HEK293 (cell line): ENCODE data around the gene INSYN1.

Experiments
- CTCF ChIA-PET: fragments of 350-600 bp; formaldehyde crosslinking; extraction: SDS; loops from one replicate; lab custom pipeline; 2021; ENCODE audit warnings: antibody characterized with exemption; lab: Yijun Ruan, JAX
- POLR2A ChIA-PET: fragments of 300-600 bp; formaldehyde crosslinking; extraction: SDS; loops from one replicate; lab custom pipeline; 2020; ENCODE audit warnings: antibody characterized with exemption, inconsistent platforms; lab: Yijun Ruan, JAX
- H3K27ac ChIP-seq: fragments of 200-500 bp; sonication (Bioruptor generic); 2 replicates; pipeline ENCODE4 v1.5.1; 2014; ENCODE audit warnings: low read depth, low read length, control low read depth, inconsistent platforms; ENCODE audit errors: extremely low read depth
- H3K36me3 ChIP-seq, 2 experiments: fragments of 200-500 bp in 1 of 2; sonication (Bioruptor generic) in 1 of 2; 1 replicate in 1 of 2; 2 replicates in 1 of 2; pipeline ENCODE4 v1.5.1; 2014 to 2017; ENCODE audit warnings: inconsistent platforms in 2 of 2, low read length in 2 of 2; ENCODE audit not compliant: control insufficient read depth in 2 of 2, insufficient read depth in 1 of 2
- H3K4me1 ChIP-seq: fragments of 200-500 bp; sonication (Bioruptor generic); 2 replicates; pipeline ENCODE4 v1.5.1; 2014; ENCODE audit warnings: mild to moderate bottlenecking, low read length, inconsistent platforms; ENCODE audit not compliant: control insufficient read depth, insufficient read depth
- H3K4me3 ChIP-seq: 2 replicates; pipeline ENCODE4 v1.5.1; 2011; ENCODE audit warnings: low read depth, mild to moderate bottlenecking, control low read depth, low read length, moderate library complexity
- H3K9me3 ChIP-seq: fragments of 200-500 bp; sonication (Bioruptor generic); 2 replicates; pipeline ENCODE4 v1.5.1; 2014; ENCODE audit warnings: low read depth, low read length, inconsistent platforms; ENCODE audit not compliant: control insufficient read depth, insufficient read depth
- AEBP2 ChIP-seq: fragments of 450-650 bp; formaldehyde crosslinking; IDR thresholded peaks from 2 replicates; pipeline ENCODE4 v1.5.1; 2016; ENCODE audit warnings: missing biosample characterization, missing genetic modification characterization, borderline replicate concordance
- ATF2 ChIP-seq: fragments of 450-650 bp; formaldehyde crosslinking; IDR thresholded peaks from 2 replicates; pipeline ENCODE4 v1.5.1; 2016; ENCODE audit warnings: missing biosample characterization, missing genetic modification characterization, low read depth
- EGR2 ChIP-seq: fragments of 450-650 bp; formaldehyde crosslinking; IDR thresholded peaks from 2 replicates; pipeline ENCODE4 v1.5.1; 2016; ENCODE audit warnings: low read depth, missing biosample characterization, missing genetic modification characterization
- GLIS2 ChIP-seq: fragments of 450-650 bp; formaldehyde crosslinking; IDR thresholded peaks from 2 replicates; pipeline ENCODE4 v1.5.1; 2016; ENCODE audit warnings: missing biosample characterization, missing genetic modification characterization
- HIC1 ChIP-seq: fragments of 450-650 bp; formaldehyde crosslinking; IDR thresholded peaks from 2 replicates; pipeline ENCODE4 v1.5.1; 2016; ENCODE audit warnings: missing biosample characterization, missing genetic modification characterization
- KLF1 ChIP-seq: fragments of 450-650 bp; formaldehyde crosslinking; IDR thresholded peaks from 2 replicates; pipeline ENCODE4 v1.5.1; 2016; ENCODE audit warnings: missing biosample characterization, missing genetic modification characterization
- KLF17 ChIP-seq: fragments of 450-650 bp; formaldehyde crosslinking; IDR thresholded peaks from 2 replicates; pipeline ENCODE4 v1.5.1; 2016; ENCODE audit warnings: missing biosample characterization, missing genetic modification characterization
- PRDM1 ChIP-seq: fragments of 450-650 bp; formaldehyde crosslinking; IDR thresholded peaks from 2 replicates; pipeline ENCODE4; 2016; ENCODE audit warnings: missing biosample characterization, missing genetic modification characterization
- REPIN1 ChIP-seq: fragments of 450-650 bp; formaldehyde crosslinking; IDR thresholded peaks from 2 replicates; pipeline ENCODE4 v1.5.1; 2017; ENCODE audit warnings: missing biosample characterization, missing genetic modification characterization, low read depth
- ZBTB20 ChIP-seq: fragments of 450-650 bp; formaldehyde crosslinking; IDR thresholded peaks from 2 replicates; pipeline ENCODE4 v1.5.1; 2016; ENCODE audit warnings: missing biosample characterization, missing genetic modification characterization
- ZFHX2 ChIP-seq: fragments of 450-650 bp; formaldehyde crosslinking; conservative IDR thresholded peaks from 2 replicates; pipeline ENCODE4 v1.5.1; 2016; ENCODE audit warnings: missing biosample characterization, missing genetic modification characterization
- ZFP37 ChIP-seq: fragments of 450-650 bp; formaldehyde crosslinking; IDR thresholded peaks from 2 replicates; pipeline ENCODE4 v1.5.1; 2016; ENCODE audit warnings: missing biosample characterization, missing genetic modification characterization
- ZNF112 ChIP-seq: fragments of 450-650 bp; formaldehyde crosslinking; IDR thresholded peaks from 2 replicates; pipeline ENCODE4 v1.5.0; 2017; ENCODE audit warnings: missing biosample characterization, missing genetic modification characterization
- ZNF24 ChIP-seq: fragments of 450-650 bp; formaldehyde crosslinking; IDR thresholded peaks from 2 replicates; pipeline ENCODE4 v1.5.1; 2016; ENCODE audit warnings: missing biosample characterization, missing genetic modification characterization
- ZNF335 ChIP-seq: fragments of 450-650 bp; formaldehyde crosslinking; conservative IDR thresholded peaks from 2 replicates; pipeline ENCODE4 v1.5.1; 2016; ENCODE audit warnings: missing biosample characterization, missing genetic modification characterization
- ZNF48 ChIP-seq: fragments of 450-650 bp; formaldehyde crosslinking; IDR thresholded peaks from 2 replicates; pipeline ENCODE4 v1.5.1; 2016; ENCODE audit warnings: missing biosample characterization, missing genetic modification characterization
- ZNF530 ChIP-seq: fragments of 450-650 bp; formaldehyde crosslinking; IDR thresholded peaks from 2 replicates; pipeline ENCODE4 v1.5.1; 2016; ENCODE audit warnings: low read depth, missing biosample characterization, missing genetic modification characterization
- ZNF558 ChIP-seq: fragments of 450-650 bp; formaldehyde crosslinking; IDR thresholded peaks from 2 replicates; pipeline ENCODE4 v1.5.1; 2016; ENCODE audit warnings: missing biosample characterization, missing genetic modification characterization
- ZNF639 ChIP-seq: fragments of 450-650 bp; formaldehyde crosslinking; IDR thresholded peaks from 2 replicates; pipeline ENCODE4 v1.5.1; 2016; ENCODE audit warnings: missing biosample characterization, missing genetic modification characterization
- ZNF677 ChIP-seq: fragments of 450-650 bp; IDR thresholded peaks from 2 replicates; pipeline ENCODE4 v1.5.0; 2018; ENCODE audit warnings: missing biosample characterization, mild to moderate bottlenecking, missing genetic modification characterization, moderate library complexity

INSYN1 gene

GRCh38 chr15:73800662-73801345 lies 47.7 kb upstream of the INSYN1 start (continued):
- TF ChIP-seq ZNF335 (tag by site-specific recombination): peak; percentile 66
- no peak for TF ChIP-seq ZFP37 (tag by site-specific recombination)
- no peak for TF ChIP-seq ZNF639 (tag by site-specific recombination)
- TF ChIP-seq ATF2: peak; percentile 64

GRCh38 chr15:73799466-73799865 lies 46.3 kb upstream of the INSYN1 start:
- Histone ChIP-seq H3K27ac (no peak overlapping the region), H3K4me1 (no peaks in the 10 kb centered on the region; the same call in 1 of the 2 replicates)
- TF ChIP-seq KLF1: peak; percentile 32; the same call in 1 of the 2 replicates
- peak; percentile 34; the same call in 1 of the 2 replicates for TF ChIP-seq KLF17
- TF ChIP-seq ZBTB20 (tag by site-specific recombination): no peak
- TF ChIP-seq ZNF677 (tag by site-specific recombination): peak; percentile 77
- no peak for TF ChIP-seq ZNF530 (tag by site-specific recombination)
- TF ChIP-seq ZNF48 (tag by site-specific recombination): no peak
- TF ChIP-seq, all 188 proteins: peak for 3
- ChIA-PET POLR2A (no interaction called here), CTCF (interaction anchor here (1.8 kb wide), 1 partner anchor 94 kb away, joined by 4 read pairs; no protein-coding TSS in a partner anchor)
- H3K4me3 ChIP-seq: no peak overlapping the region
- H3K36me3 ChIP-seq: no peaks in the 10 kb centered on the region
- no peaks in the 10 kb centered on the region for H3K9me3 ChIP-seq

GRCh38 chr15:73797366-73798158 lies 44.4 kb upstream of the INSYN1 start:
- ChIA-PET POLR2A (no interaction called here), CTCF (interaction anchor here (0.7 kb wide), 2 partner anchors 24 to 171 kb away, joined by 3 read pairs; no protein-coding TSS in a partner anchor)
- no peak overlapping the region for H3K27ac ChIP-seq
- no peaks in the 10 kb centered on the region for H3K36me3 ChIP-seq
- H3K4me3 ChIP-seq: no peak overlapping the region
- H3K4me1 ChIP-seq: no peaks in the 10 kb centered on the region; the same call in 1 of the 2 replicates
- no peaks in the 10 kb centered on the region for H3K9me3 ChIP-seq
- TF ChIP-seq ZNF24 (tag by site-specific recombination) (peak; percentile 71; the same call in 1 of the 2 replicates), ZNF558 (tag by site-specific recombination) (no peak)

GRCh38 chr15:73796331-73796831 lies 43.2 kb upstream of the INSYN1 start:
- ChIA-PET POLR2A (no interaction called here), CTCF (interaction anchor here (0.7 to 0.9 kb wide), 3 partner anchors 20 to 160 kb away, joined by 3 read pairs; no protein-coding TSS in a partner anchor)
- Histone ChIP-seq H3K36me3 (no peaks in the 10 kb centered on the region), H3K4me3 (no peak overlapping the region), H3K9me3 (no peaks in the 10 kb centered on the region), H3K27ac (no peak overlapping the region), H3K4me1 (no peaks in the 10 kb centered on the region; the same call in 1 of the 2 replicates)
- TF ChIP-seq REPIN1 (tag by site-specific recombination) (no peak), ZNF112 (tag by site-specific recombination) (no peak), EGR2 (tag by site-specific recombination) (peak; percentile 81), GLIS2 (no peak), AEBP2 (tag by site-specific recombination) (no peak), ZFHX2 (tag by site-specific recombination) (peak; percentile 80), PRDM1 (tag by site-specific recombination) (no peak), HIC1 (tag by site-specific recombination) (no peak)
